ENCODE results near the gene RASA3. TPM values are rescaled to one million over a fixed set of nuclear protein-coding genes. Genes with fewer than 3 reads are reported as not detected.

RASA3 gene
- total and polyA plus RNA-seq, 9 of the 15 experiments (the other 6 are each of a cell fraction or from before 2014, with no cell fraction given), result 0.72 to 25.3 (median 14.4) TPM

- ChIA-PET CTCF (ENCODE audit: low intra/inter-chr PET ratio) (no interaction called here), POLR2A (interaction anchor here (0.6 kb wide), 1 partner anchor 89 kb away, joined by 3 read pairs; no protein-coding TSS in a partner anchor)
- FAIRE-seq (no peak), ATAC-seq (no peak), DNase-seq (ENCODE audit: extremely low read depth in 1 of 4, low spot score in 3 of 4) (no peak)
- Histone ChIP-seq H3K79me2 (ENCODE audit: control insufficient read depth, insufficient read depth, low read length) (no peaks in the 10 kb centered on the region), H3K9me3 (replicated peaks; ENCODE audit: control insufficient read depth, insufficient read depth, low read depth, low read length) (0 out of 2 replicates have a peak, but pooled peaks cover 3% of the 10 kb centered on the region), H3K27ac (ENCODE audit: extremely low read depth, low read depth, low read length) (no peak overlapping the region), H3K9ac (ENCODE audit: insufficient read depth in 1 of 2, low read depth in 2 of 2, low read length in 2 of 2) (no peak overlapping the region), H3K4me1 (replicated peaks in 1 of 2; ENCODE audit: control insufficient read depth in 2 of 2, insufficient read depth in 2 of 2, low read length in 2 of 2) (no peaks in the 10 kb centered on the region), H4K20me1 (replicated peaks; ENCODE audit: control insufficient read depth, insufficient read depth, low read length) (no peaks in the 10 kb centered on the region), H3K4me2 (ENCODE audit: insufficient read depth, low read length) (no peak overlapping the region), H3K9me1 (ENCODE audit: control insufficient read depth, insufficient read depth, low read length) (no peaks in the 10 kb centered on the region), H3K36me3 (ENCODE audit: control insufficient read depth, insufficient read depth, low read length) (peaks cover 7% of the 10 kb centered on the region; the same call in 1 of the 3 replicates), H2AFZ (ENCODE audit: low read depth, low read length) (no peak overlapping the region), H3K27me3 (ENCODE audit: control insufficient read depth in 2 of 2, insufficient read depth in 2 of 2, low read length in 2 of 2) (no peaks in the 10 kb centered on the region), H3K4me3 (no peak overlapping the region)
- in situ Hi-C loops (cut with MboI), result no loop called here
- WGBS (ENCODE audit: insufficient coverage, low coverage, missing lambda C conversion rate), result 95% methylated on average over 28 of the region's 40 CpGs
- intact Hi-C loops (cut with micrococcal nuclease), result no loop called here
- BruUV-seq (replicated peaks), result no TSS peak
- no peak for TF ChIP-seq ZNF384 (IDR thresholded peaks at IDR 0.05; ENCODE audit: low read depth, low read length)
- TF ChIP-seq ZNF561 (CRISPR knock-in tag; conservative IDR thresholded peaks at IDR 0.05), result no peak
- no peak for TF ChIP-seq RBM34 (IDR thresholded peaks at IDR 0.05; ENCODE audit: borderline replicate concordance, insufficient read depth, low read length)
- TF ChIP-seq ZBTB33 (CRISPR knock-in tag; IDR thresholded peaks at IDR 0.05), result no peak
- TF ChIP-seq, protein P1, sequence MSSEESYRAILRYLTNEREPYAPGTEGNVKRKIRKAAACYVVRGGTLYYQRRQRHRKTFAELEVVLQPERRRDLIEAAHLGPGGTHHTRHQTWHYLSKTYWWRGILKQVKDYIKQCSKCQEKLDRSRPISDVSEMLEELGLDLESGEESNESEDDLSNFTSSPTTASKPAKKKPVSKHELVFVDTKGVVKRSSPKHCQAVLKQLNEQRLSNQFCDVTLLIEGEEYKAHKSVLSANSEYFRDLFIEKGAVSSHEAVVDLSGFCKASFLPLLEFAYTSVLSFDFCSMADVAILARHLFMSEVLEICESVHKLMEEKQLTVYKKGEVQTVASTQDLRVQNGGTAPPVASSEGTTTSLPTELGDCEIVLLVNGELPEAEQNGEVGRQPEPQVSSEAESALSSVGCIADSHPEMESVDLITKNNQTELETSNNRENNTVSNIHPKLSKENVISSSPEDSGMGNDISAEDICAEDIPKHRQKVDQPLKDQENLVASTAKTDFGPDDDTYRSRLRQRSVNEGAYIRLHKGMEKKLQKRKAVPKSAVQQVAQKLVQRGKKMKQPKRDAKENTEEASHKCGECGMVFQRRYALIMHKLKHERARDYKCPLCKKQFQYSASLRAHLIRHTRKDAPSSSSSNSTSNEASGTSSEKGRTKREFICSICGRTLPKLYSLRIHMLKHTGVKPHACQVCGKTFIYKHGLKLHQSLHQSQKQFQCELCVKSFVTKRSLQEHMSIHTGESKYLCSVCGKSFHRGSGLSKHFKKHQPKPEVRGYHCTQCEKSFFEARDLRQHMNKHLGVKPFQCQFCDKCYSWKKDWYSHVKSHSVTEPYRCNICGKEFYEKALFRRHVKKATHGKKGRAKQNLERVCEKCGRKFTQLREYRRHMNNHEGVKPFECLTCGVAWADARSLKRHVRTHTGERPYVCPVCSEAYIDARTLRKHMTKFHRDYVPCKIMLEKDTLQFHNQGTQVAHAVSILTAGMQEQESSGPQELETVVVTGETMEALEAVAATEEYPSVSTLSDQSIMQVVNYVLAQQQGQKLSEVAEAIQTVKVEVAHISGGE (CRISPR knock-in tag; IDR thresholded peaks at IDR 0.05), result no peak
- no peak for TF ChIP-seq PHB (CRISPR knock-in tag; IDR thresholded peaks at IDR 0.05)
- TF ChIP-seq MEIS2 (IDR thresholded peaks at IDR 0.05; ENCODE audit: partially characterized antibody), result no peak
- TF ChIP-seq, protein P2, sequence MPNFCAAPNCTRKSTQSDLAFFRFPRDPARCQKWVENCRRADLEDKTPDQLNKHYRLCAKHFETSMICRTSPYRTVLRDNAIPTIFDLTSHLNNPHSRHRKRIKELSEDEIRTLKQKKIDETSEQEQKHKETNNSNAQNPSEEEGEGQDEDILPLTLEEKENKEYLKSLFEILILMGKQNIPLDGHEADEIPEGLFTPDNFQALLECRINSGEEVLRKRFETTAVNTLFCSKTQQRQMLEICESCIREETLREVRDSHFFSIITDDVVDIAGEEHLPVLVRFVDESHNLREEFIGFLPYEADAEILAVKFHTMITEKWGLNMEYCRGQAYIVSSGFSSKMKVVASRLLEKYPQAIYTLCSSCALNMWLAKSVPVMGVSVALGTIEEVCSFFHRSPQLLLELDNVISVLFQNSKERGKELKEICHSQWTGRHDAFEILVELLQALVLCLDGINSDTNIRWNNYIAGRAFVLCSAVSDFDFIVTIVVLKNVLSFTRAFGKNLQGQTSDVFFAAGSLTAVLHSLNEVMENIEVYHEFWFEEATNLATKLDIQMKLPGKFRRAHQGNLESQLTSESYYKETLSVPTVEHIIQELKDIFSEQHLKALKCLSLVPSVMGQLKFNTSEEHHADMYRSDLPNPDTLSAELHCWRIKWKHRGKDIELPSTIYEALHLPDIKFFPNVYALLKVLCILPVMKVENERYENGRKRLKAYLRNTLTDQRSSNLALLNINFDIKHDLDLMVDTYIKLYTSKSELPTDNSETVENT (CRISPR knock-in tag; IDR thresholded peaks at IDR 0.05), result no peak
- no peak for TF ChIP-seq FIP1L1 (IDR thresholded peaks at IDR 0.05; ENCODE audit: low read depth, low read length, poor library complexity, severe bottlenecking)
- no peak for TF ChIP-seq MYNN (IDR thresholded peaks at IDR 0.05)
- no peak for TF ChIP-seq MYNN (CRISPR knock-in tag; IDR thresholded peaks at IDR 0.05)
- TF ChIP-seq HDAC6 (IDR thresholded peaks at IDR 0.05; ENCODE audit: low read depth, low read length), result no peak
- TF ChIP-seq NFXL1 (CRISPR knock-in tag; IDR thresholded peaks at IDR 0.05), result no peak
These were observed 96.6 kb downstream of the RASA3 start for GRCh38 chr13:114035583-114036531.

Measured in K562 (cell line).